Colon (tissue), 2 donors: ENCODE data around the gene AGXT.

Experiments used
- FAIRE-seq: peaks from 2 replicates; lab custom pipeline; 2012; peaks lifted over from hg19 to GRCh38; lab: Jason Lieb, UNC
- donor health status: control.
- donor health status: control.

AGXT gene

DNA sequence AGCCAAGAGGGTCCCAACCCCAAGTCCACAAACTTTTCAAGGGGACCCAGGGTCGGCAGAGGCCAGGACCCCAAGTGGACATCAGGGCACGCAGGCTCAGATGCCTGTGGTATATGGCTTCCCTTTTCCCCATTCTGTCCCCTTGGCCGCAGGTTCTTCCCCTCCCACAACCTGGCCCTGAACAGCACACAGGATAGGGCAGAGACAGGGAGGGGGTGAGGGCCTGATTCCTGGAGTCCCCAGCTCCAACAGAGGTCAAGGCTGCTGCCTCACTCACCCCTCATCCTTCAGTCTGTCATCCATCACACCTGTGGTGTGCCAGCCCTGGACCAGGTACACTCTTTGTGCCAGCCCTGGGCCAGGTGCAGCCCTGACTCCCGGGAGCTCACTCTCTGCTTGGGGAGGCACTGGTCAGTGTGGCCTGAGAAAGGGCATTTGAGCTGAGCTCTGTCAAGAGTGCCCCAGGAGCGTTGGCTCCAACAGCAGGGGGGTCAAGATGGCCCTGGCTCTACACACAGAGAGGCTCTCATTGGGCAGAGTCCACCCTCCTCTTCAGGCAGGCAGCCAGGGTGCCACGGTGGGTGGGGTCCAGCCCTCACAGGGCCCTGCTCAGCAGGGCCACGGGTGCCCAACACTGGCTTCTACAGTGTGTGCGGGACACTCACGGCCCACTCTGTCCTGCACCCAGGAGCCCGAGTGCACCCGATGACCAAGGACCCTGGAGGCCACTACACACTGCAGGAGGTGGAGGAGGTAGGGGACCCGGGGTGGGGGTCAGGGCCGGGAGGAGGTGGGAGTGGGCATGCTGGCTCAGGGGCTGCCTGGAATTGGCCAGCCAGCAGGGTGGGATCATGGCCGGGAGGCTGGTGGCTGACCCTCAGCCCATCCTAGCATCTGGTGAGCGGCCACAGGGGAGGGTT, 1.6 kb downstream of the AGXT start:
- FAIRE-seq = no peak

DNA sequence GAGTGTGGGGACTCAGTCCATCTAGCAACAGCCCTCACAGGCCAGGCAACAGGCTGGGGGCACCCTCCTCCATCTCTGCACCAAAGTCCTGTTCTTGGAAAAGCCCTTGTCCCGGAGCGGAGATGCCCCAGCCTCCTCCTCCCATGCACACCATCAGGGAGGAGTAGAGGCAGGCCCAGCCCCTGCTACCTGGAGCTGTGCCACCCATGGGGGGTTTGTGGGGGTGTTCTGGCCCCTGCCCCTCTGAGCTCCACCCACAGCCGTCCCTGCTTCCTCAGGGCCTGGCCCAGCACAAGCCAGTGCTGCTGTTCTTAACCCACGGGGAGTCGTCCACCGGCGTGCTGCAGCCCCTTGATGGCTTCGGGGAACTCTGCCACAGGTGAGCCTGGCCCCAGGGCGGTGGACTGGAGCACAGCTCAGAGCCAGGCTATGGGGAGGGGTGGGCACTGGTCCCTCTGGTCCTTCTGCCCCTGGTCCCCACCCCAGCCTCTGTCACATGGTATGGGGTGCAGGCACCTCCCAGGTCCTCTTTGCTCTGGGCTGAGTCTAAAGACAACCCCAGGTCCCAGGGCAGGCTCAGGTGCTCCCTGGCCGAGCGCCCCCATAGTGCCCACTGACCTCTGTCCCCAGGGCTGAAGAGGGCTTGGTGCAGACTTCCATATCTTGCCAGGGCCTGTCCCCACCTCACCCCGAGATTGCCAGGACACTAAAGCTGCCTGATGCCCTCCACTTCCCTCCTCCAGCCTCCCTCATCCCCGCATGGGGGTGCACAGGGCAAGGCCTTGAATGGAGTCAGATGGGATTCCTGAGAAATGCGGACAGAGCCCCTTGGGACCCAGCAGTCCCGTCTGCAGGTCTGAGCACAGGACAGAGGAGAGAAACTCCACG, 2.7 kb downstream of the AGXT start:
- FAIRE-seq = no peak

DNA sequence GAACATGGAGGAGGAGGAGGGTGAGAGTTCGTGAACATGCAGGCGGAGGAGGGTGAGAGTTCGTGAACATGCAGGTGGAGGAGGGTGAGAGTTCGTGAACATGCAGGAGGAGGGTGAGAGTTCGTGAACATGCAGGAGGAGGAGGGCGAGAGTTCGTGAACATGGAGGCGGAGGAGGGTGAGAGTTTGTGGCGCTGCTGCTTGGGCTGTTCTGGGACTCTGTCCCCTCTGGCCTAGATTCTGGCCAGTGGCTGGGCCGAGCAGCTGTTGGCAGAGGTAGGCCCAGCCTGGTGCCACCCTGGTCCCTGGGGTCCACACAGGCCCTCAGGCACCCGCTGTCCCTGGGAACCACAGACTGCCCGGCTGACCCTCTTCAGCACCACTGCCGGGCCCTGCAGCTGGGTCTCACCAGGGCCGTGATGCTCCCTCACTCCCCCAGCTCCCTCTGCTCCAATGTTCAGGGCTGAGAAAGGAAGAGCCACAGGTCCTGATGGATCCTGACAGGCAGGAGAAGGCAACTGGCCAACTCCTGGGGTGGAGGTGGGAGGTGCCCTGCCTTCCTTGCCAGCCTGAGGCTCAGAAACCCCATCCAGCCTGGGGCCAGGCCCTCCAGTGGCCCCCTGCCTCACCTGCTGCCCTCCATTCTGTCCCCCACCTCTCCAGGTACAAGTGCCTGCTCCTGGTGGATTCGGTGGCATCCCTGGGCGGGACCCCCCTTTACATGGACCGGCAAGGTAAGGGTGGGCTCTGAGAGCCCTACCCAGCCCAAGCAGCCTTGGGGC, 3.9 kb downstream of the AGXT start:
- no peak for FAIRE-seq

- FAIRE-seq = no peak
These were observed 4.6 kb downstream of the AGXT start for GRCh38 chr2:240873098-240873788.

DNA sequence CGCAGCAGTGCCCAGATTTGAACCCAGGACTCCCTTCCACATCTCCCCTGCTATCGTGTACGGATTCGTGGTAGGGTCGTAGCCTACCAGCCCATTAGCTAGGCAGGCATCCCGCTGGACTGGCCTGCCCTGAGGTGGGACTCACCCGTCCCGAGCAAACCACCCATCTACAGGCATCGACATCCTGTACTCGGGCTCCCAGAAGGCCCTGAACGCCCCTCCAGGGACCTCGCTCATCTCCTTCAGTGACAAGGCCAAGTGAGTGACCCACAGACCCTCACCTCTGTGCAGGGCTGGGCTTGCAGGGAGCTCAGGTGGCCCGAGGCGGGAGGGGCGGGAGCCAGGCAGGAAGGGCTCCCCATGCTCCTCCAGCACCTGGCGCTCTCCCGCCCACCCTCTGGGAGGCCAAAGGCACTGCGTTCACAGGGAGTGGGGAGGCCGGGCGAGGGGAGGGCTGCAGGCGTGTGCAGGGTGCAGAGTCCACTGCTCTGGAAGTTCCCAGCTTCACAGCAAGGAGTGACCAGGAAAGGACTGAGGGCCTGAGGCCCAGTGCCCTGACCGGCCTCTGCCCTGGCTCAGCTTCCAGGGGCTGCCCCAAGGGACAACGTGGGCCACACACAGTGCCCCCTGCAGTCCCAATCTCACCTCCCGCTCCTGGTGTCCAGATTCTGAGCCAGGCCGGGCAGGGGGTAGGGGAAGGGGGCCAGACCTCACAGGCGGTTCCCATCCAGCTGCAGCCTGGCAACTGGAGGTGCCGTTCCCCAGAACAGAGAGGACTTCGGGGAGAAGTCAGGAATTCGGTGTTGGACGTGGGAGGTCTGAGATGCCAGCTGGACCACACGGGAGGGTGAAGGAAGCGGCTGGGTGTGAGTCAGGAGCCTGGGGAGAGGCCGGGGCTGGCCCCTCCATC, 5.4 kb downstream of the AGXT start:
- FAIRE-seq = no peak

- no peak for FAIRE-seq
These were observed 6.1 kb downstream of the AGXT start for GRCh38 chr2:240874715-240875227.

DNA sequence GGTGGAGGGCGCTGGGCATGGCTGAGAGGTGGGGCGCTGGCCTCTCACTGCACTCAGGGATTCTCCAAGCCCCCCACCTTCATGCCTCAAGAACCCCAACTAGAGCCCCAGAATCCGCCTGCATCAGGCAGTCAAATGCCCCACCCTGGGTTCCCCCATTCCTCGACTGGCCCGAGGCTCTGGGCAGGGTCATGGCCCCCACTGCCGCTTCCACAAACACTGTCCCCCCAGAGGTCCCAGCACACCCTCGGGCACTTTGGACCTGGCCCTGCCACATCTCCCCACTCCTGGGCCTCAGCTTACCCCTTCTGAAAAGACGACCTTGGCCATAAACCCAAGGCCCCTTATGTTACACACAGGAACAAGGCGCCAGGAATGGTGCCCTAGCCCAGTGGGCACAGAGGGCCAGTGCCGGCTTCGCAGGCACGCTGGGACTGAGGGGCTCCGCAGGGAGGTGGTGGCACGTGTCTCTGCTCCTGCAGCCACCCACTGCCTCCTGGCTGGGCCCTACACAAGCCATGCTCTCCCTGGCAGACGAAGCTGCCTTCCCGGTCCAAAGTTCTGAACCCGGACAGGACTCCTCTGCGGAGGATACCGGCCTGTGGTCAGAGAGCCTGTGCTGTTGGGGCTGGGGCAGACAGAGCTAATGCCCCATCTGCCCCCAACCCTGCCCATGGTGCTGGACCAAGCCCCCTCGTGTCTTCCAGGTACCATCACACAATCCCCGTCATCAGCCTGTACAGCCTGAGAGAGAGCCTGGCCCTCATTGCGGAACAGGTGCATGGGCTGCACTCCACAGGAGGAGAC, 6.8 kb downstream of the AGXT start:
- FAIRE-seq = no peak

- no peak for FAIRE-seq
These were observed 7.4 kb downstream of the AGXT start for GRCh38 chr2:240876035-240876474.

DNA sequence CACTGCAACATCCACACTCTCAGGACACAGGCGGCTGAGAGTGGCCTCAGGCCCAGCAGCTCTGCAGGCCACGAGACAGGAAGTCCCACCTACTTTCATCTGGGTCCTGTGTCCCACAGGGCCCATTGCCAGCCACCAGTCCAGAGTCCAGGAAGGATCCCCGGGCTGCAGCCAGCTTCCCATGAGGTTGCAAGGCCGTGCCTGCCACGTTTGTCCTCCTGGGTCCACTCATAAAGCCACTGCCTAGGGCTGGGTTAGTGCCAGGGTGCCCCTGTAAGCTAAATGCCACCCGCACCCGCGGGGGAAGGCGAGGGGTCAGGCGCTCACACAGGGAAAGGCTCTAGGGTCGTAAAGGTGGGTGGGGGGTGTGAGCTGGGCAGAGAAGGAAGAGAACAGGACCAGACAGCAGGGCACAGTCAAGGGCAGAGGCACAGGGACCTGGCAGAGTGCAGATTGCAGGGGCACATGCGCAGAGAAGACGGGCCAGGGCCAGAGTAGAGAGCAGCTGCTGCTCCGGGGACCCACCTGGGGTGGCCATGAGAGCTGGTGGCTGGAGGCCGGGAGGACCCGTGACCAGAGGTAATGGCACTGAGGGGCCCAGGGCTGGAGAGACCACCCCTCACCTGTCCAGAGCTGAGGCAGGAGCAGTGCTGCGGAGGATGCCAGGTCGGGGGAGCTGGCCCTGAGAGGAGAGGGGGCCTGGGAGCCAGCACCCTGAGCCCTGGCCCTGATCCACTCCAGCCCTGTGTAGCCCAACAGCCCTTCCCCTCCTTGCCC, 8.0 kb downstream of the AGXT start:
- FAIRE-seq = no peak

GRCh38 chr2:240877460-240878340, 9.1 kb downstream of the AGXT start:
- no peak for FAIRE-seq

DNA sequence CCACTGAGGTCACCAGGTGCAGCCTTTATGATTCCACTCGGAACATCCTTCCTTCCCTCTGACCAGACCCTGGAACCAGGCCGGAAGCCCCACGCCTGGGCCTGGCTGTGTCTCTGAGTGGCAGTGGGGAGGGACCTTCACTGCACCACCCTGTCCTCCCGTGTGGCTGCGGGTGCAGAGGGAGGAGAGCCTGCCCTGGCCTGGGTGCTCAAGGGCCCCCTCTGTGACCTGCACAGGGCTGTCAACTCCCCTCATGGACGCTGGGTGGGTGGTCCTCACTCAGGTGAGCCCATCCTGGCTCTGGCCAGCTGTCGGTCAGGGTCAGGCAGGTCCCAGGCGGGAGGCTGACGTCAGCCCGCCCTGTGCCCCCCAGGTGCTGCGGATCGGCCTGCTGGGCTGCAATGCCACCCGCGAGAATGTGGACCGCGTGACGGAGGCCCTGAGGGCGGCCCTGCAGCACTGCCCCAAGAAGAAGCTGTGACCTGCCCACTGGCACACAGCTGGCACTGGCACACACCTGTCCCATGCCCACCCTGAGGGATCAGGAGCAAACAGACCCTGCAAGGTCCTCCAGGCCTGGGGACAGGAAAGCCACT, 9.8 kb downstream of the AGXT start:
- FAIRE-seq = no peak

GRCh38 chr2:240879105-240879504, 10.5 kb downstream of the AGXT start:
- no peak for FAIRE-seq

- no peak for FAIRE-seq
These were observed 13.3 kb downstream of the AGXT start for GRCh38 chr2:240881913-240882312.

DNA sequence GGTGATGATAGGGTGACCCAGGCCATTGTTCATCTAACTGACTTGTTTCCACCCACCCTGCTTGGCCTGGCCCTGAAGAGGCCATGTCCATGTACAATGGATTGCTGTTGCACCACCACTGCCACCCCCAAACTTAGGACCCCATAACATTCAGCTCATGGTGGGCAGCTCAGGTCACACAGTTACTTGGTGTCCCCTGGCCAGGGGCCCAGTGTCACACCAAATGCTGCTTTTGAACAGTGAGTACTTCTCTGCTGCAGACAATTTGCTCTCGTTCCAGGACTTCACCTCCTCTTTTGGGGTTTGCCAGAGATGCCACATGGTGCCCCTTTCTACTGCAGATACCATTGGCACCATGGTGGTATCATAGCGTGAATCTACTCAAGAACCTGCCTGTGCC, 15.6 kb downstream of the AGXT start:
- no peak for FAIRE-seq

DNA sequence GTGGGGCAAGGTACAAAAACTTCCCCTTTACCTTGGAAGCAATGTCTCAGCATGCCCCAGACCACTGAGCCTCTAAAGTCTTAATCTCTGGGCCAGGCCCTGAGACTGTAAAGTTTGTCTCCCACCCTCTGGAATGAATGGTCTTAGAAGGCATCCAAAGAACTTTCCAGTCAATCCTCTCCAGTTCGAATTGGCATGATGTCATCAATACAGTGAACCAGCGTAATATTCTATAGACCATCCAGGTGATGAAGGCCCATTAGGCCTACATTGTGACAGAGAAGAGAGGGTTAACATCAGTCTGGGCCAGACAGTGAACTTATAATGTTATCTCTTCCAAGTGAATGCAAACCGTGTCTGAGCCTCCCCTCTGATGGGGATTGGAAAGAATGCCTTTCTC, 16.1 kb downstream of the AGXT start:
- FAIRE-seq = no peak

DNA sequence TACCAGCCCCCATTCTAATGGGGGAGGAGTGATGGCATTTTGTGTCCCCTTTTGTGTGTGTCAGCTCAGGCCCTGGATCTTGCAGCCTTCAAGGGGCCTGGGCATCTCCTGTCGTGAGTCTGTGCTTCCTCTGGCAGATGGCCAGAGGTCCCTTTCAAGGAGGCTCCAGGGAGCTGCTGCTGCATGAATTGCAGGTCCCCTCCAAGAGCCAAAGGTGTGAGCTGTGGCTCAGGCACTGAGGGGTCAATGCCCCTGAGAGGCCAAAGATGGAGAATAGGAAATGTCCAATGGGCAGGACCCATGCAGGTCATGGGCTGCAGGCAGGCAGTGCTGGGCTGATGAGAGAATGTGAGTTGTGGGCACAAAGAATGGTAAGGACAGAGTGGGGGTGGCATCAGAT, 16.9 kb downstream of the AGXT start:
- no peak for FAIRE-seq

GRCh38 chr2:240886023-240886565, 17.5 kb downstream of the AGXT start:
- no peak for FAIRE-seq
